ENCODE data around the gene CLCN4.

DNA sequence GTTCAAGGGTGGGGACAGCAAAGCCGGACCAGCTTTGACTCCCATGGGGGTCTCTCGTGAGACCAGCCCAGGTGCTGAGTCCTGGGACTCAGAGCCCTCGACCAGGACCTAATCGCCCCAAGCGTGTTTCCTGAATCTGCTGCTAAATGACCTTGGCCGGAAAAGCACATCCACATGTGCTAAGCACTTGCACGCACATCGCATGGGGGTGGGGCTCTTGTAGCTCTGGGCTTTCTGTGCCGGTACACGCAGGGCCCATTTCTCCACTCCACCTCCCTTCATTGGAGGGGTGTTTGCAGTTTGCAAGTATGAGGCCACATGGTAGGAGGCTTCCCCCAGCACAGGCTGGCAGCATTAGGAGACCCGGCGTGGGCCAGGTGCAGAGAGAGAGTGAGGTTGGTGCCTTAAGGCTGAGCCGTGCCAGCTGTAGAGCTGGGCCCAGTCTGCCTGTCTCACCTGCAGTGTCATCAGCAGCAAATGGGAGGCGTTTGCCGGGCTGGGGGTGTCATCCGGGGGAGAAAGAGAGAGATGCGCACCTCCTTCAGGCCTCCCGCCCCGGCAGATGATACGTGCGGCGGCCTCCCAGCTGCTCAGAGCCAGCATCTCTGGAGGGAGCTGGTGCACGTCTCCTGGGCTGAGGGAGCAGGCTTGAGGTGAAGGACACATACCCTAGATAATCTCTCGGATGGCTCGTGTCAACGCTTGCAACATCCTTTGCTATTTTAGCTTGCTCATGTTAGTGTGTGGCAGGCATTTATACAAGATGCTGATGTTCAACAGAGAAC is 45.2 kb upstream of the CLCN4 start:
- TF ChIP-seq, protein P1, sequence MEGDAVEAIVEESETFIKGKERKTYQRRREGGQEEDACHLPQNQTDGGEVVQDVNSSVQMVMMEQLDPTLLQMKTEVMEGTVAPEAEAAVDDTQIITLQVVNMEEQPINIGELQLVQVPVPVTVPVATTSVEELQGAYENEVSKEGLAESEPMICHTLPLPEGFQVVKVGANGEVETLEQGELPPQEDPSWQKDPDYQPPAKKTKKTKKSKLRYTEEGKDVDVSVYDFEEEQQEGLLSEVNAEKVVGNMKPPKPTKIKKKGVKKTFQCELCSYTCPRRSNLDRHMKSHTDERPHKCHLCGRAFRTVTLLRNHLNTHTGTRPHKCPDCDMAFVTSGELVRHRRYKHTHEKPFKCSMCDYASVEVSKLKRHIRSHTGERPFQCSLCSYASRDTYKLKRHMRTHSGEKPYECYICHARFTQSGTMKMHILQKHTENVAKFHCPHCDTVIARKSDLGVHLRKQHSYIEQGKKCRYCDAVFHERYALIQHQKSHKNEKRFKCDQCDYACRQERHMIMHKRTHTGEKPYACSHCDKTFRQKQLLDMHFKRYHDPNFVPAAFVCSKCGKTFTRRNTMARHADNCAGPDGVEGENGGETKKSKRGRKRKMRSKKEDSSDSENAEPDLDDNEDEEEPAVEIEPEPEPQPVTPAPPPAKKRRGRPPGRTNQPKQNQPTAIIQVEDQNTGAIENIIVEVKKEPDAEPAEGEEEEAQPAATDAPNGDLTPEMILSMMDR (conservative IDR thresholded peaks at IDR 0.05; ENCODE audit: low read length), result no peak
- no peak for TF ChIP-seq EZH2phosphoT487 (IDR thresholded peaks at IDR 0.05; ENCODE audit: borderline replicate concordance)
